Right lobe of liver (tissue), 4 donors: ENCODE results near the gene UQCRHL.

ENCODE experiments used
- CTCF ChIP-seq, 4 donors: fragments of 200-600 bp in 3 of 4; fragments of 450-650 bp in 1 of 4; IDR thresholded peaks; one replicate each; pipeline versions ENCODE4 v1.5.1 to v1.8.0; 2016 to 2022; ENCODE audit warnings: antibody characterized with exemption in 4 of 4, mild to moderate bottlenecking in 2 of 4
- POLR2A ChIP-seq: fragments of 450-650 bp; IDR thresholded peaks from one replicate; pipeline ENCODE4 v1.6.1; 2017; ENCODE audit warnings: antibody characterized with exemption, mild to moderate bottlenecking
- donor health status: DM: no; HTN: no; CAD: no.
- donor health status: DM: no; HTN: no; CAD: no.
- donor health status: DM: no; HTN: yes; CAD: no.

GRCh38 chr1:15804060-15804459 lies 3.4 kb downstream of the UQCRHL start:
- TF ChIP-seq CTCF (IDR thresholded peaks at IDR 0.05) (no peak), POLR2A (no peak)
